Ramos (cell line): Measurements from ENCODE around the gene NUDT8.

Experiments
- in situ Hi-C: fragments of 300-500 bp; cut with MboI; formaldehyde crosslinking; loops from one replicate; pipeline ENCODE4 v1.14.3; 2022; ENCODE audit warnings: low sequenced_read_pairs; ENCODE audit not compliant: unreplicated experiment

Gene NUDT8

GRCh38 chr11:67629386-67630227 is at the start of gene NUDT8:
TSS of gene NUDT8 (minus strand) at chr11:67629937. CDS start at chr11:67629911, 26 bp downstream.
- in situ Hi-C loops = loop anchor here (5.0 kb wide), 2 partner anchors 73 to 158 kb away; no protein-coding TSS in a partner anchor

DNA sequence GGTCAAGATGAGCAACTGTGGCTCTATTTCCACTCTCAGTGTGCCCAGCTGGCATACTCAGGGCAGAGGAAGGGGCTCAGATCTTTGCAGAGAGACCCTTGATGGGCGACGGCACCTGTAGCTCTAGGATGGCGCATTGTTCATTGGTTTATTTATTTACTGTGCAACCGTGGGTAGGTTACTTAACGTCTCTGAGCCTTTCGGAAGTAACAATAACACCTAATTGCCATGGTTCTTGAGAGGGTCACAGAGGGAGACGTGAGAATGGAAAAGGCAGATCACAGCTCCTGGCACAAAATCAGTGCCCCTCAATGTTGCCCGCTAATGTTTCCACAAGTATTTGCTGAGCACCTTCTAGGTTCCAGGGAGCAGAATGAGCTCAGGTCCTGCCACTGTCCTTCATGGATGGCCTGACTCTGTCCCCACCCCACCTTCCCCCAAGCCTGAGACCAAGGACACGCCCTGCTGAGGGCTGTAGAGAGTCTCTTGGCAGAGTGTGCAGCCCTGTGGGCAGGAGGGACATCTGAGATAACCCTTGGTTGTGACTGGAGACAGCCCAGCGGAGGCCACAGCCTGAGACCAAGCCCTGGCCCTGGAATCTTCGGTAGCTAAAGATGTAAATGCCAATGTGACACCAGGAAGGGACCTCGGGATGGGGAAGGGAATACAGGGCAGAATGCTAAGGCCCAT is 45.5 kb upstream of the NUDT8 start:
- in situ Hi-C loops = no loop called here

DNA sequence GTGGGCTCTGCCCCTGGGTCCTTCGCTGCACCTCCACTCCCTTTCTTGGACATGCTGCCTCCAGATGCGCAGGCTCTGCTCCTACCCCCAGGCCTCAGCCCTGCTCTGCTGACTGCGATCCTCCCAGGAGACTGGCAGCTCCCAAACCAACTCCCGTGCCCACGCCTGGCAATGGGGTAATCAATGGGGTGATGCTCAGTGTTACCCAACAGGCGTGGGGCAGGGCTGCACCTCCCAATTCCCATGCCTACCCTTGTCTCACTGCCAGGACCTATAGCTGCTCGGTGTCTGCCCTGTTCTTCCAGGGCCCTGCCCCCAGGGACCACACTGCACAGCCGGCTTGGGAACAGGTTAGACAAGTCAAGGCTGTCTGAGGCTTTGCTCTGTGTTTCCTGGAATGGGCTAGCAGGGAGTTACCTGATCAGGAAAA is 44.7 kb upstream of the NUDT8 start, which contains the start of gene ALDH3B2:
Gene ALDH3B2, minus strand, starts transcription at position 182 of the 430 bp plus-strand sequence. CDS start 7,688 bp downstream, outside the sequence.
- in situ Hi-C loops = no loop called here

GRCh38 chr11:67673902-67674301 is 44.2 kb upstream of the NUDT8 start:
- in situ Hi-C loops = no loop called here

DNA sequence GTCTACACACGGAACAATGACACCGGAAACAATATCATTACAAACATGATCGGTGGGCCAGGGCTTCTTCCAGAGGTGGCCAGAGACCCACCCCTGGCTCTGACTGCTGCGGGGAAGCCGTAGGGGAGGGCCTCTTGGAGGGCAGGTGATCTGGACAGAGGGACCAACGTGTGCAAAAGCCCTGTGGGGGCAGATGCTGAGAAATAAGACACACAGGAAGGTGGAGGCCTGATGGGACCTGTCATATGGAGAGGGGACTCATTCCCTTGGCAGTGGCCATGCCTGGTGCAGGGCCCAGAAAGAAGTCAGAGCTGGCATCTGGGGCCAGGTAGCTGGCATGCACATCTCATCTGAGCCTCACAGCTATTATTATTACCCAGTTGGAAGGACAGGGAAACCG is 43.6 kb upstream of the NUDT8 start:
- in situ Hi-C loops = no loop called here

DNA sequence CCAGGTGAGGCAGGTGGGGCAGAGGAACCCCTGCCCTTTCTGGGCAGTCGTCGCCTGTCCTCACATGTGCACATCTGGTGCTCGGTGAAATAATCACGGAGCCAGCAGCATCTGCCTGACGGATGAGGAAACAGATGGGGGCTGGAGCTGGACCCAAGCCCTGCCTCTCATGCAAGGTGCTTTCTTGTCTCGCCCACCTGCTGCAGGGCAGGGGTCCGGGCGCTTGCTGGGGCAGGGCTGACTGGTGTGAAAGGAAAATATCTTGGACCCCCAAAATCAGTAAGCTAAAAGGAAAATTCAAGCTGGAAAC is 41.4 kb upstream of the NUDT8 start:
- in situ Hi-C loops = no loop called here

DNA sequence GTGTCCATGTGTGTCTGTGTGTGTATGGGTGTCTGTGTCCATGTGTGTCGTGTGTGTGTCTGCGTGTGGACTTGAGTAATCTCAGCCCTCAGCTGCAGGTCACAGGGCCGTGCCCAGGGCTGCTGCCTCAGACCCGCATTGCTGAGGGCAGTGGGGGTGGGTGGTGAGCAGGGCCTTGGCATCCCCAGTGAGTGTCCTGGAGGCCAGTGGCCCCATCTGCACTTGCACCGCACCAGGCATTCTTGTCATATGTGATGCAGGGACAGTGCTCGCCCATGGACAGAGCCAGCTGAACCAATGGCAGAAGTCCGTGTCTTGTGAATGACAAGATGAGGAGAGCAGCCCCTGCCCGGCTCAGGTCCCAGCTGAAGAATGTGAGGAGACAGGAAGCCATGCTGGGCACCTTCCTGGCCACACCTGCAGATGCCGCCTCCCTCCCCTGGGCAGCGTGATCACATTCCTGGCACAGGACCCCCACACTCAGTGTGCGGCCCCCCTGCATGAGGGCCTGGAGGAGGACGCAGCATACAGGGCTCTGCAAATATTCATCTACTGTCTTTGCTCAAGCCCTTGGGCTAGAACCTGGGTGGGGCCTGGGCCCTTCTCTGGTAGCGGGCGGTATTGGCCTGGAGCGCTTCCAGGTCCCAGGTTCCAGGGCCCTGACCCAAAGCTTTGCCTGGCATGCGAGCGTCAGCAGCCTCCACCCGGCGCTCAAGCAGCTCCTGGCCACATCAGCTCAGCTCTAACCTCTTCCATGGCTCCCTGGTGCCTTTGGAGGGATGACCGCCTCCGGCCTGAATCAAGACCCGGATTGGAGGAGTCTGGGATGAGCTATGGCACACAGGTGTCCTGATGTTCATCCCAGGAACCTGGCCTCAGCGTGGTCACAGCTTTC is 40.8 kb upstream of the NUDT8 start:
- in situ Hi-C loops = no loop called here

DNA sequence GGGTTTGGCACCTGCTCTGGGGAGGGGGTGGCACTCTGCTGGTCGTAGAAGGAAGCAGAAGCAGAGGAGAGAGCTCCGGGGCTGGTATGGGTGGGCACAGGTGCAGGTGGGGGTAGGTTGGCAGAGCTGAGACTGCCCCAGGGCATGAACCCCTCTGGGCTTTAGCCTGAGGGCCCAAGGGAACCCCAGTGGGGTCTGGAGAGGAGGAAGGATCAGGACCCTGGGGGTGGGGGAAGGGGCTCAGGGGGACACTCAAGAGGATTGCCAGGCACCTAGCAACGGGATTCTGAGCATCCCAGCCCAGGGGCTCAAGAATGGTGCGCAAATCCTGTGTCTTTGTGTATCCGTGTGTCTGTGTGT is 38.4 kb upstream of the NUDT8 start:
- in situ Hi-C loops = no loop called here

GRCh38 chr11:67667490-67668191 is 37.9 kb upstream of the NUDT8 start:
- in situ Hi-C loops = no loop called here

DNA sequence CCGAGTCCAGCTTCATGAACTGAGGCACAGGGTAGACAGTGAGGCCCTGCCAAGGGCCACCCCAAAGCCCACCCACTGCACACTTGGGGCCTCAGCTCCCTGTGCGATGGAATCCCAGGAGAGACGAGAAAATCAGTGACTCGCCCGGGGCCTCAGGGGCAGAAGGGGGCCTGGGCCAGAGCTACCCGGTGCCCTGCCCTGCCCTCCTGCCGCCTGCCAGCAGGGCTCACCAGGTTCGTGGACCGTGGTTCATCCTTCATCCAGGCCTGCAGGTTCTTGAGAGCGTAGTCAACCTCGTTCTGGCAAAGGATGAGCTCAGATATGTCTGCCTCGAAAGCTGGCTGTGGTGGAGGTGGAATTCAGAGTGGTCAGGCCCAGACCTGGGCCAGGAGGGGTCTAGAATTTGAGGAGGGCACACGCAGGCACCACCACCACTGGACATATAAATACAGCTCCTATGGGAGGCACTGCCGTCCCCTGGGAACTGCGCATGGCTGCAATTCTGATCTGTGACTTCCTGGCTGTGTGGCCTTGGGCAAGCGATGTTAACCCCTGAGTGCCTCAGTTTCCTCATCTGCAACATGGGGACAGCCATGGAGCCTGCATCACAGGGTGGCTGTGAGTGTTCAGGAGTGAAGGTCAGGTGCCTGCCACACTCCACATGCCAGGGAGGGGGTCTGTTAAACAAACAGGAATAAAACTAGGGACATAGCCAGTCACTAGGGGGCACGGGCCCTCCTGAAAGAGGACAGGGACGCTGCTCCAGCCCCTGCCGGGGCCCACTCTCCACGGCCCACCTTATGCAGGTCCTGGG is 37.1 kb upstream of the NUDT8 start:
- in situ Hi-C loops = no loop called here

DNA sequence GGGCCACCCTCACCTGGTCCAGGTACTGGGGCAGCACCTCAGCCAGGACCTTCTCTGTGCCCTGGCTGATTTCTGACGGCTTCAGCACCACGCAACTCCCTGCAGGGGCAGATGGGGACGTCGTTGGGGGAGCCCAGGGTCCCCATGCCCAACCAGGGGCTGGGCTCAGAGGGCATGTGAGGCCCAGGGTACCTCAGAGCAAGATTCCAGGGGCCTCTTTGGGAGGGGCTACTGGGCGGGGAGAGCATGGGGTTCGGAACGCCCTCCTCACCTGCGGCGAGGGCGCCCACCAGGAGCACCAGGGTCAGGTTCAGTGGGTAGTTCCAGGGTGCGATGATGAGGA is 36.5 kb upstream of the NUDT8 start:
- in situ Hi-C loops = no loop called here

DNA sequence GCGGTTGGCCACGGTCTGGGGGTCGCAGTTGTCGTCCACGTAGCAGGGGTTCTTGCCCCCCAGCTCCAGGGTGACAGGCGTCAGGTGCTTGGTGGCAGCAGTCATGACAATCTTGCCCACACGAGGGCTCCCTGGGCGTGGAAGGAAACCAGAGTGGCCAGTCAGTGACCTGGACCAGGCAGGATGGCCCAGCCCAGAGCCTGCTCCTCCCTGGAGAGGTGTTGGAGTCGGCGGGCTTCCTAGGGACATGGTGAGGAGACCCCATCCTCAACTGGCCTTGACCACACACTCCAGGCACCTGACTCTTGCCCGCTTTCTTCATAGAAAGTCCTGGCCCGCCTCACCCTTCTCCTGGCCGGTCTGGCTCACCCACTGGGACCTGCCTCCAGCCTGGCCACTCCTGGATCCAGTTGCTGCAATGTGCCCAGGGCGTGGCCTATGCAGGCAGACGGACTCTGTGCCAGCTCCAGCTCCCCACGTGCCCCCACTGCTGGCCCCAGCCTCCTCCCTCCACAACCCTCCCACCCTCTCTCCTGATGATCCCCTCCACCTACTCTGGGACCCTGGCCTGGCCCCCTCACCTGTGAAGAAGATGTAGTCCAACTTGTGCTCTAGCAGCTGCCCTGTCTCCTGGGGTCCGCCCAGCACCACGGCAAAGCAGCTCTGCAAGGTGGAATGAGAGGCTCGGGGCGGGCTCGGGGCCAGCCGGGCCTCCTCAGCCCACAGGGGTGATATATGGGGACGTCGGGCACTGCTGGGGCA is 36.0 kb upstream of the NUDT8 start:
- in situ Hi-C loops = no loop called here

GRCh38 chr11:67664696-67665540 is 35.2 kb upstream of the NUDT8 start:
- in situ Hi-C loops = no loop called here

DNA sequence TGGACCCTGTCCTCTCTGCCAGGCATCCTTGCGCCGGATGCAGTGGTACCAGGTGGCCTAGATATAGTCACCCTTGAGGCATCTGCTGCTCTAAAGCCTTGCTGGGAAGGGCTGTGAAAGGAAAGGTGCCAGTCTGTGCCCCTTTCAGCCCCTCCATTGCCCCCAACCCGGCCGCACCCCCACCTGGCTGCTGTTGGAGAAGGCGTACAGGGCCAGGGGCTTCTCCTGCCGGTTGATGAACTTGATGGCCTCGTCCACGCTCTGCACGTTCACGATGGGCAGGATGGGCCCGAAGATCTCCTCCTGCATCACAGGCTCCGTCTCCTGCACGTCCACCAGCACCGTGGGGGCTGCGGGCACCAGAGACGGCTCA is 34.5 kb upstream of the NUDT8 start:
- in situ Hi-C loops = no loop called here

- in situ Hi-C loops = no loop called here
Observed at GRCh38 chr11:67663532-67664212, 33.9 kb upstream of the NUDT8 start.

- in situ Hi-C loops = no loop called here
Observed at GRCh38 chr11:67662835-67663531, 33.2 kb upstream of the NUDT8 start.
